HUES48 (cell line): ENCODE measurements around the gene KCNMB1.
A peak's percentile ranks its signal among the peaks of the same experiment; 100 is the strongest.

Experiments
- H3K27ac ChIP-seq: one replicate; pipeline ENCODE4 v1.7.0; 2013; ENCODE audit warnings: low read depth, low read length, inconsistent platforms
- H3K27me3 ChIP-seq: 2 replicates; pipeline ENCODE4 v1.6.1; 2013; ENCODE audit warnings: mild to moderate bottlenecking, low read length; ENCODE audit not compliant: control insufficient read depth, insufficient read depth
- H3K36me3 ChIP-seq: 2 replicates; pipeline ENCODE4 v1.6.1; 2013; ENCODE audit warnings: low read length; ENCODE audit not compliant: control insufficient read depth, insufficient read depth
- H3K4me1 ChIP-seq: 2 replicates; pipeline ENCODE4 v1.6.1; 2013; ENCODE audit warnings: mild to moderate bottlenecking, low read length; ENCODE audit not compliant: control insufficient read depth, insufficient read depth
- H3K4me3 ChIP-seq: 2 replicates; pipeline ENCODE4 v1.5.1; 2013; ENCODE audit warnings: mild to moderate bottlenecking, low read depth, low read length
- H3K9ac ChIP-seq: 2 replicates; pipeline ENCODE4 v1.6.1; 2013; ENCODE audit warnings: mild to moderate bottlenecking, low read depth, low read length, moderate library complexity
- H3K9me3 ChIP-seq: 2 replicates; pipeline ENCODE4 v1.6.1; 2013; ENCODE audit warnings: low read length; ENCODE audit not compliant: control insufficient read depth, insufficient read depth

KCNMB1 gene

GRCh38 chr5:170341545-170341944 is 47.6 kb downstream of the KCNMB1 start:
- Histone ChIP-seq H3K36me3 (no peaks in the 10 kb centered on the region), H3K4me1 (peaks cover 12% of the 10 kb centered on the region), H3K27ac (no peak overlapping the region), H3K9me3 (peaks cover 6% of the 10 kb centered on the region; the same call in 1 of the 2 replicates), H3K27me3 (no peaks in the 10 kb centered on the region), H3K9ac (no peak overlapping the region), H3K4me3 (no peak overlapping the region)

DNA sequence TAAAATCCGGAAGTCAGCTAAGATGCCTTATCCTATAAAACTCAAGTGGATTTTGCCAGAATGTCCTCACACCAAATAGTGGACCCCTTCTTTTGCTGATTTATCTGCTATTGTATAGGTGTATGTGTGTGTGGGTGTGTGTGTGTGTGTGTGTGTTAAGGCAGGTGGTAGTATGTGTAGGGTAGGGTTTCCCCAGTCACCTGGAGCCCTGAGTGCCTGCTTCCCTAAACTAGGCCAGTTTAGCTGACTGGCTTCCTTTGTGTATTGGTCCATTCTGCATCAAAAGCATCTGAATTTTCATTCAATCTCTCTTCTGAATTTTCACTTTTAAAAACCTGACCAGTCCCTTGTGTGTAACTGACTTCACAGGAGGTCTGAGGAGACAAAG is 49.4 kb downstream of the KCNMB1 start:
- no peak overlapping the region for H3K27ac ChIP-seq
- H3K27me3 ChIP-seq: no peaks in the 10 kb centered on the region; the same call in 1 of the 2 replicates
- H3K4me1 ChIP-seq: peaks cover 13% of the 10 kb centered on the region
- peaks cover 6% of the 10 kb centered on the region; the same call in 1 of the 2 replicates for H3K9me3 ChIP-seq
- no peaks in the 10 kb centered on the region for H3K36me3 ChIP-seq
- H3K4me3 ChIP-seq: no peak overlapping the region
- no peak overlapping the region for H3K9ac ChIP-seq

GRCh38 chr5:170338933-170339779 is 50.0 kb downstream of the KCNMB1 start:
- H3K4me3 ChIP-seq: no peak overlapping the region
- no peak overlapping the region for H3K27ac ChIP-seq
- H3K36me3 ChIP-seq: no peaks in the 10 kb centered on the region
- peaks cover 14% of the 10 kb centered on the region for H3K4me1 ChIP-seq
- H3K27me3 ChIP-seq: no peaks in the 10 kb centered on the region; the same call in 1 of the 2 replicates
- H3K9me3 ChIP-seq: peaks cover 6% of the 10 kb centered on the region; the same call in 1 of the 2 replicates
- no peak overlapping the region for H3K9ac ChIP-seq

GRCh38 chr5:170338291-170338690 is 50.9 kb downstream of the KCNMB1 start:
- Histone ChIP-seq H3K4me3 (no peak overlapping the region), H3K9me3 (peaks cover 6% of the 10 kb centered on the region; the same call in 1 of the 2 replicates), H3K9ac (no peak overlapping the region), H3K36me3 (no peaks in the 10 kb centered on the region), H3K27me3 (no peaks in the 10 kb centered on the region; the same call in 1 of the 2 replicates), H3K4me1 (peaks cover 23% of the 10 kb centered on the region), H3K27ac (no peak overlapping the region)

DNA sequence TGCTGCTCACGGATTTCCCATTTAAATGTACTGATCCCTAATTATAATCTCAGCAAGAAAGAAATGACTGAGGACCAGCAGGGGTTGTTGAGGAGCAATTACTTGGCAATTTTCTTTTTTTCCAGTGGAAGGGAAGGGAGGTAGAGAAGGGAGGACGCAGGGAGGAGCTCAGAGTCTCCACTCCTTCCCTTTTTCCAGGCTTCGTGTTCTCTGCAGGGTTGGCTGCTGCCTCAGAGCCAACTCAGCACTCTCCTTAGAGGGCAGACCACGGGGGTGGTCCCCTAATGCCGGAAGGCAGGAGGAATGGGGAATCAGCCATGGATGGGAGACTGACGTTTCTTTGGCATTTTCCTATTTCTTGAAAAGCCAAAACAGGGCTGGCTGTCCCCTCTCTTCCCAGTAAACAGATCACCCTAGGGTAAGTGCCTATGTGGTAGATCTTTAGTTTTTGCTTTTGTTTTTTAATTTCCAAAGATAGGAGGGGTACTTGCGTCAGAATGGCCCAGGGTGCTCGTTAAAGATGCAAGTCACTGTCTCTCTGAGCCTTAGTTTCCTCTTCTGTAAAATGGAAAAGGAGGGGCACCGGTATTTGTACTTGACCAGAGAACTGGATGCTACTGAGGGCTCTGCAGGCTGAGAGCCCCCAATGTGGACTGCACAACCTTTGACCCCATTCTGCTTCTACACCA is 52.0 kb downstream of the KCNMB1 start:
- peaks cover 34% of the 10 kb centered on the region for H3K4me1 ChIP-seq
- peaks cover 6% of the 10 kb centered on the region; the same call in 1 of the 2 replicates for H3K9me3 ChIP-seq
- H3K27me3 ChIP-seq: no peaks in the 10 kb centered on the region; the same call in 1 of the 2 replicates
- no peak overlapping the region for H3K9ac ChIP-seq
- no peak overlapping the region for H3K4me3 ChIP-seq
- H3K36me3 ChIP-seq: no peaks in the 10 kb centered on the region
- H3K27ac ChIP-seq: no peak overlapping the region

GRCh38 chr5:170336065-170336464 is 53.1 kb downstream of the KCNMB1 start:
- H3K27ac ChIP-seq: no peak overlapping the region
- no peaks in the 10 kb centered on the region for H3K36me3 ChIP-seq
- H3K27me3 ChIP-seq: no peaks in the 10 kb centered on the region; the same call in 1 of the 2 replicates
- H3K4me1 ChIP-seq: peaks cover 44% of the 10 kb centered on the region
- H3K9ac ChIP-seq: no peak overlapping the region
- H3K9me3 ChIP-seq: peaks cover 1% of the 10 kb centered on the region; the same call in 1 of the 2 replicates
- H3K4me3 ChIP-seq: no peak overlapping the region

GRCh38 chr5:170334626-170335025 is 54.5 kb downstream of the KCNMB1 start:
- H3K4me1 ChIP-seq: peaks cover 44% of the 10 kb centered on the region
- no peaks in the 10 kb centered on the region; the same call in 1 of the 2 replicates for H3K27me3 ChIP-seq

DNA sequence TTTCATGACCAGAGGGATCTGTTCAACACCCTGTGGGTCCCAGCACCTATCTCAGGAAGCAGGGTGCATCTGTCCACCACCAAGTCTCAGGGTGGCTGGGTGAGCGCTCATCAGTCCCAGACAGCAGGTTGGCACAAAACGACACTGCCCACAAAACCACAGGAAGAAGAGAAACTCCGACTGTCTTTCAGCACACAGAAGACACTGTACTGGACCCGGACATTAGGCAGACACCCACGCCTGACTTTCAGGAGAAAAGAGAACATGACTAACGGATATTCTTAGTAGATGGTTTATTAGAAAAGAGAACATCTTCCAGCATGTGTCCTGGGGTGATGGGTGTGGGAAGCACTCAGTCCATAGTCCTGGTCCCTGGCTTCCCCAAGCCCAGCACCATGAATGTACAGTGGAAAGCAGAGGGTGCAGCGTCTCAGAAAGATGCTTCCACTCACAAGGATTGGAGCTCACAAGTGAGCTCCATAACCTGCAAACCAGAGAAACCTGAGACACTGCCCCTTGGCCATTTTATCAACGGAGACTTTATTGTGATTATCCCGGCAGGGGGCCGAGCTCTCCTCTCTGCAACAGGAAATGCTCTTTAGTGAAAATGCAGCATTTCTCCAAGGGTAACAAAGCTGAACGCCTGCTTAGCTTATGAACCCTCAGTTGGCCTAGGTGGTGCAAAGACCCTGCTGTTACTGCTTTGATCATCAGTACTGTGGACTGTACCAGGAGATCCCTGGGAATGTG is 55.8 kb downstream of the KCNMB1 start:
- H3K4me3 ChIP-seq: peak overlapping the region; percentile 46
- H3K27ac ChIP-seq: peak overlapping the region; percentile 69
- peaks cover 44% of the 10 kb centered on the region for H3K4me1 ChIP-seq
- H3K36me3 ChIP-seq: no peaks in the 10 kb centered on the region
- no peaks in the 10 kb centered on the region; the same call in 1 of the 2 replicates for H3K27me3 ChIP-seq
- H3K9me3 ChIP-seq: no peaks in the 10 kb centered on the region
- no peak overlapping the region; the same call in 1 of the 2 replicates for H3K9ac ChIP-seq

More at GRCh38 chr5:170334626-170335025, 54.5 kb downstream of the KCNMB1 start:
- no peaks in the 10 kb centered on the region for H3K36me3 ChIP-seq
- H3K4me3 ChIP-seq: no peak overlapping the region
- H3K9me3 ChIP-seq: no peaks in the 10 kb centered on the region
- no peak overlapping the region for H3K27ac ChIP-seq
- no peak overlapping the region for H3K9ac ChIP-seq

DNA sequence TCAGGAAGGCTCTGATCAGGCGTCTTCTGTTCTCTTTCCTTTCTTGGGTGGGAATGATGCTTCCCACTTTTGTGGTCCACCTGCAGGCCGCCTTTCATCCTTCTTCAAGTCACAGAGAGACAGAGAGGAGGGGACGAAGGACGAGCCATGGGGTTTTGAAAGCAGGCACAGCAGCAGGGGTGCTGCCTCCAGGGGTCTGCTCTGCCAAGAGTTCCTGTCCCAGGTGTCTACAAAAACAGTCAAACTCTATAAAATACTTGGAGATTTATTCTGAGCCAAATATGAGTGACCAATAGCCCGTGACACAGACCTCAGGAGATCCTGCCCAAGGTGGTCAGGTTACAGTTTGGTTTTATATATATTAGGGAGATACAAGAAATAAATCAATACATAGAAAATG is 57.1 kb downstream of the KCNMB1 start:
- no peaks in the 10 kb centered on the region for H3K36me3 ChIP-seq
- H3K9me3 ChIP-seq: no peaks in the 10 kb centered on the region
- no peak overlapping the region for H3K9ac ChIP-seq
- no peak overlapping the region for H3K4me3 ChIP-seq
- H3K27ac ChIP-seq: peak overlapping the region; percentile 67
- peaks cover 40% of the 10 kb centered on the region for H3K4me1 ChIP-seq
- no peaks in the 10 kb centered on the region; the same call in 1 of the 2 replicates for H3K27me3 ChIP-seq

GRCh38 chr5:170330568-170331054 is 58.6 kb downstream of the KCNMB1 start:
- Histone ChIP-seq H3K4me1 (peaks cover 40% of the 10 kb centered on the region), H3K27me3 (no peaks in the 10 kb centered on the region; the same call in 1 of the 2 replicates), H3K4me3 (no peak overlapping the region), H3K9ac (no peak overlapping the region), H3K9me3 (no peaks in the 10 kb centered on the region), H3K36me3 (no peaks in the 10 kb centered on the region), H3K27ac (no peak overlapping the region)
